CD1c-positive myeloid dendritic cell (primary cell): Measurements from ENCODE around the gene GLB1L2.

Experiments
- DNase-seq: peaks from one replicate; pipeline ENCODE4 v3.0.0-alpha.2; 2016; ENCODE audit errors: extremely low spot score

Gene GLB1L2

DNA sequence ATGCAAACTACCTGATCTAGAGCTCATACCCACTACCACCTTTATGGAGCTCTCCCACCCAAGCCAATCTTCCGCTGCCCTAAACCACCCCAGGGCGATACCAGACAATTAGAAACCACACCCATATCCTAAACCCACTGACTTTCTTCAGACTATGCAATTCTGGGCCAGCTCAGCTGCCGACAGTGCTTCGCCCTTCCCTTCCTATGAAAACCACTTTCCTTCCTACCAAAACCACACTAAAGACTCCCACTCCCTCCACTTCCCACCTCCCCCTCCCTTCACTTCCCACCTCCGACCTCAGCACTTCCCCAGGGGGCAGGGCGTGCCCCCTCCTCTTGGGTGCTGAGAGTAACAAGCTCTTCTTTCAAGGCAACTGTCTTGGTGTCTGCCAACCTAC, 55.2 kb downstream of the GLB1L2 start:
- DNase-seq: no peak

DNA sequence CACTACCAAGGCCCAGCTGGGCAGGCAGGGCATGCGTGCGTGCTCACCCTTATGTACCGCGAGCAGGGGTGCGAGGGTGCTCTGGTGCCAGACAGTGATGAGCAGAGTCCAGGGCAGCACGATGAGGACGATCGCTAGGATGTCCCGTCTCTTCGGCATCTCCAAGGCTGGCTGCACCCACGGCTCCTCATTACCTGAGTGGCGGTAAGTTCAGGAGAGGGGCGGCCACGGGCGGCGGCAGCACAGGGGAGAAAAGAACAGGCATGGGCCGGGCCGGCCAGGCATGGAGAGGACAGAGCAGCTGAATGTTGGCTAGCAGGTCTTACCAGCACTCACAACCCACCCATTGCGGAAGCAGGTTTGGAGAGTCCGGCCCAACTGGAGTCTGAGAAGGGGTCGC, 55.7 kb downstream of the GLB1L2 start:
- DNase-seq: no peak

DNA sequence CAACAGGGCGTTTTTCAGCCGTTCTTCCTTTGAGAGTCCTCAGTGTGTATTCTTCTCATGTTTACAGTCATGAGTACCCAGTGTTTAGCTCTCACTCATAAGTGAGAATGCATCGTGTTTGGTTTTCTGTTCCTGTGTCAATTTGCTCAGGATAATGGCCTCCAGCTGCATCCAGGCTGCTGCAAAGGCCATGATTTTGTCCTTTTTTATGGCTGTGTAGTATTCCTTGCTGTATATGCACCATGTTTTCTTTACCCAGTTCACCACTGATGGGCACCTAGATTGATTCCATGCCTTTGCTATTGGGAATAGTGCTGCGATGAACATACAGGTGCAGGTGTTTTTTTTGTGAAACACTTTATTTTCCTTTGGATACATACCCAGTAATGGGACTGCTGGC, 56.8 kb downstream of the GLB1L2 start:
- DNase-seq: no peak

DNA sequence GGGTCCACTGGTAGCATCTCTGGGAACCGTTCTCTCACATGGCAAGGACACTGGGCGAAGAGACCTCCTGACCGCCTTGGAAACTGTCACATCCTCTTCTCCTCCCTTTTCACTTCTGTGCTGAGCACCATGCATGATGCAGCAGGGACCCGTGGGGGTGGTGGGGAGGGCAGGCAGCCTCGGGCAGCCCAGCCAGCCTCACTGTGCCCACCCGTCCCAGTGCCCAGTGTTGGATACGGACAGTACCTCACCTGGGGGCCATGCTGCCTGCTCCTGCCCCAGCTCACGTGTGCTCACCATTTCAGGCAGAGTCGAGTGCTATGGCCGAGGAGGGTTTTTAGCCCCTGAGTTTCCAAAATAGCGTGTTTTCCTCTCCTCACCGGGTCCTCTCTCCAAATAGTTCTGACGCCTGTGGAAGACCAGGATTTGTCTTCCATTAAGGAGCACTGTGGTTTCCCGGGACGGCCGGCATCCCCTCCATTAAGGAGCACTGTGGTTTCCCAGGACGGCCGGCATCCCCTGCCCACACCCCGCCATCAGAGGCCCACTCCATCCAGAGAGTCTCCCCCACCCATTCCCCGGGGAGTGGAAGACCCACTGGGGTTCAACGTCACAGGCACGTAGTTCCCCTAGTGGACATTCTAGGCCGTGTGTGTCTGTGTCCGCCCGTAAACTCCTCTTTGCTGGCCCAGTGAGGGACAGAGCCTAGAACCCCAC, 57.8 kb downstream of the GLB1L2 start:
- DNase-seq: no peak

DNA sequence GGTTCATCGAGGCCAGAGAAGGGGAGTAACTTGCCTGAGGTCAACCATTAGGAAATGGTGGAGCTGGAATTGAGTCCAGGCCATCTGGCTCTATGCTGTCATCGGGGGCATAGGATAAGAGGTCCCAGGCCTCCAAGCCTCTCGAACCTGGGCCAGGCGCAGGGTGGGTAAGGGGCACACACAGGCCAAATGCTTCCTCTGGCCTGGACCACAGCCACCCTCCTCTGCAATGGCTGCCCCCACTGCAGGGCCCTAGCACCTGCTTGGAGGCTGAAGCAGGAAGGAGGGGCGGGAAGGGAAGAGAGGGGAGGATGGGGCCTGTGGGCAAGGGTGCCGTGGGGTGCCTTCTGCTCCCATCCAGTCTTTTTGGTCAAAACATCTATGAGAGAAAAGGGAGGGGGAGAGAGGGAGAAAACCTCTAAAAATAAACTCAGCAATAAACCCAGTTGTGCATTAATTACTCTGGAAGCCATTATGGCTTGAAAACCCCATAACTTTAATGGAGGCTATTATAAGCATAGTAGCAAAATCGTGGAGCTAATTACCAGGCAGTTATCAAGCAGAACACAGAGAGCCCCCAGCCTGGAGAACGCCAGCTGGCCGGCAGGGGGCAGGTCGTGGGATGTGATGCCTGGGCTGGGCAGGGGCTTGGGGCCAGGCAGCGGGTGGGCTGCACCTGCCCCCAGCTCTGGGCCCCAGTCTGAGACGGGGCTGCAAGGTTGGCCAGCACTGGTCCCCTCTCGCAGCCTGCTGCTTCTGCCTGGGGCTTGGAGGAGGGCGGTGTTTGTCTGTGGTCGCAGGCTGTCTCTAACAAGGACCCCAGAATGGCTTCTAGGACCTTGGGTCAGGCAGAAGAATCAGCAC, 59.1 kb downstream of the GLB1L2 start:
- no peak for DNase-seq

DNA sequence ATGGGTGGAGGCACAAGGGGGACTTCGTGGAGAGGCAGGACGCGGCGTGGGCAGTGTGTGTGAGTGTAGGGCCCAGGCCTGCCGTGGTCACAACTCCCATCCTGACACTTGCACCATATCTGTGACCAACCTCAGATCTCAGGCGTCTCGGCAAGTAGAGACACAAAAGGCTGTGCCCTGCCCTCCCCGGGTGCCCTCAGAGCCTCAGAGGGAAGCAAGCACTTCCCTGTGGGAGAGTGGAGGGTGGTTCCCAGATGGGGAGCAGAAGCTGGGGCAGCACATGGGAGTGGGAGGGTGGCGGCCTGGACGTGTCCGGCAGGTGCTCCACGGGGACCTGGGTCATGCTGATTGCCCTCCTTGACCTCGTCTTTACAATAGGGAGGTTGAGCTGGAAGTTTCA, 59.9 kb downstream of the GLB1L2 start:
- DNase-seq: no peak

DNA sequence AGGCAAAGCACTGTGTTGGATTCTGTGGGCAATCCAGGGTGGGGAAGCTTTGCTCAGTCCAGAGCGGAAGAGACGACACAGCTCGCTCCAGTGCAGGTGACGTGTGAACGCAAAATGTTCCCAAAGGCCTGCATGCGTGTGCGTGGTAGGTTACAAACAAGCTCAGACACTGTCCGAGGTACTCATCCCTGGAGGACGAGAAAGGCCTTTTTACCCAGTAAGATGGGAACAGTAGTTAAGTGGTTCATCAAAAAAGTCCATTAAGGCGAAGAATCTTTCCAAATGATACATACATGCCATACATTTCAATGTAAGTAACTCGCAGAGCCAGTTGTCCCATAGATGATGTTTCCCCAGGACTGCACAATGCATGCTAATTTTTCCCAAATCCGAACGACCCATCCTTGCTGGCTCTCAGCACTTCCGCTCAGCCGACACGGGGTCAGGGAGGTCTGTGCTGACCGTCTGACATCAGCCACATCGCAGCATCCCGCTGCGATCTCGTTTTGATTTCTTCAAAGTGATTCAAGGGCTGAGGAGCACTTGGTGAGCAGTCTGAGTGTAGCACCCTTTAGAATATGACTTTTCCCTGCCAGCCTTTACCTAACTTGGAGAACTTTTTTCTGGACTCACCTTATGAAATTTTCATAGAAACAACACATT, 61.3 kb downstream of the GLB1L2 start:
- DNase-seq: no peak

DNA sequence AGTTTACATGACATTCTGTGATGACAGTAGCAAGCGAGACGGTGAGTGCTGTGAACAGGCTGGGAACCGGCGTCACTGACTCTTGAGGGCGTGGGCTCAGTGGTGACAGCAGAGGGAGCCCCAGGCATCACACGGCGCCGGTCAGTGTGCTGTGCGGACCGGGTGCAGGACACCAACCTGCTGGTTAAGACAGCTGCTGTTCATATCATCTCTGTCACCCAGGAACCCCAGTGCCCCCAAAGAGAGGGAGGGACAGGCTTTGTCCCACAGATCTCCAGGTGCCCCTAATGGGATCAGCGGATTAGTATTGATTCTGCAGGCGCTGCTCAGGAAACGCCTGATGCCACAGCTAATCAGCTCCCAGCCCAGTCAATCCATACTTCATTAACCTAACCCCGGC, 61.9 kb downstream of the GLB1L2 start:
- DNase-seq: no peak

DNA sequence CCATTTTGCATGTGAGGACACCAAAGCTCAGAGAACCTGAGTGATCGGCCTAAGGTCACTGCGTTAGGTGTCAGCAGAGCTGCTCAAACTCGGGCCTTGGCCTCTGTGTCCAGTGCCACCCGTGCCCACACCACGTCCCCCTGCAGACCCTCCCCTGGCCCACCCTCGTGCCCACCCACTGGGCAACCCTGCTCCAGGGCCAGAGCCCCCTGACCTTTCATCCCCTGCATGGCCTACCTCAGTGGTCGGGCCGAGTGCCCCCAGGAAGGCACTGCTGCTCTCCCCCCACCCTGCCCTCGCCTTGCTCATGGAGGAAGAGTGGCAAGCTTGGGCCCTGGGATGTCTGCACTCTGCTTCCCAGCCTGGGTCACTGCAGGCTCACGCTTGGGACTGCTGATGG, 62.5 kb downstream of the GLB1L2 start:
- no peak for DNase-seq

DNA sequence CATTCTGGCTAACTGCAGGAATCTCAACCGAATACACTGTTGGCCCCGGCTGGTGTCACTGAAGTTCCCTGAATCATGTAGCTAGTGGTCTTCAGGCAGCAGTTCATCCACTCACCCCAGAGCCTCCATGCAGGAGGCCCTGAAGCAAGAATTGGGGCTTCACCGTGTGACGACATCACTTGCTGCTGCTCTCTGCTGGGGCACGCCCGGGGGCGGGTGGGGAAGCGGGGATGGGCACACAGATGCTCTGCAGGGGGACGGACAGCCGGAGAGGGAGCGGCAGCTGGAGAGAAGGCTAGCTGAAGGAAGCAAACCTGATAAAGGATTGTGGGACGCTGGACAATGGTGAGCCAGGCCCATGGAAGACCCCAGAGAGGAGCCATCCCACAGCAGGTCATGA, 63.2 kb downstream of the GLB1L2 start:
- no peak for DNase-seq

DNA sequence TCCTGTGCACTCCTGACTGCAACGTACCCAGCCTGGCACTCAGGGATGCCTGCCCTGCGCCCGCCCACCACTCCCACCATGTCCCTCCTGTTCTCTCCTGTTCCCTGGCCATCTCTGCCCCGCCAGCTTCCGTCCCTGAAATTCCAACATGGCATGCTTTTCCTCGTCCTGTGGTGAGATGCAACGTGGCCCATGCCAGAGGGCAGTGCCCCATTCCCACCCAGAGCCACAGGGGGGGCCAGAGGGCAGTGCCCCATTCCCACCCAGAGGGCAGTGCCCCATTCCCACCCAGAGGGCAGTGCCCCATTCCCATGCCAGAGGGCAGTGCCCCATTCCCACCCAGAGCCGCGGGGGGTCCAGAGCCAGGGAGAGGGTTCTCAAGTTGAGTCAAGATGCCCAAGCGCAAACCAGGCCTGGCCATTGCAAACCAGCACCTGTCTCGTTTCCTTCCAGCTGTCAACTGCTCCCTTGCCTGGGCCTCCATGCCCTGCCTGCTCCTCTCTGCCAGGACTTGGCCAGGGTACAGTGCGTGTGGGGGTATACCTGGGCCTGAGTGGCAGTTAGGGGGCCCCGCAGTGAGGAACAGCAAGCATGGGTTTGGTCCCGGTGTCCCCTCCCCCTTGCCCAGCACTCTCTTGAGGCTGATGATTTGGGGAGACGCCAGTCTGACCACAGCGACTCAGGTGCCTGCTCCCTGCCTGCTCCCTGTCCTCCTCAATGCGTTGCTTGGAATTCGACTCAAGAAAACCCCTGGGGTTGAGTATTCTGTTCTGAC, 65.7 kb downstream of the GLB1L2 start:
- no peak for DNase-seq

DNA sequence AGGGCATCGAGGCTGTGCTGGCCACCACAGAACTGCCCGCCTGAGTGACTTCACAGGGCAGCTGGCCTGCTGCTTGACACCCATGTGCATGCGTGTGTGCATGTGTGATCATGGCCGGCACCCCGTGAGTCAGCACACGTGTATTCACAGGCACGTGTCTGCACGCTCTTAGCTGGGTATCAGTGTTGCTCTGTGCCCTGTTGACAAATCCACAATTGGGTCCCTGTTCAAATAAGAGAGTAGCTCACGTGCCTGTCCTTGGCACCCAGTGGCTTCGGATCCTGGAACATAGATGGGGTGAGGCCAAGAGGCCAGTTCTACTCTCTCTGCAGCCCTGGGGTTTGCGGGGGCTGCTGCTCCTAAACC, 66.3 kb downstream of the GLB1L2 start:
- no peak for DNase-seq

DNA sequence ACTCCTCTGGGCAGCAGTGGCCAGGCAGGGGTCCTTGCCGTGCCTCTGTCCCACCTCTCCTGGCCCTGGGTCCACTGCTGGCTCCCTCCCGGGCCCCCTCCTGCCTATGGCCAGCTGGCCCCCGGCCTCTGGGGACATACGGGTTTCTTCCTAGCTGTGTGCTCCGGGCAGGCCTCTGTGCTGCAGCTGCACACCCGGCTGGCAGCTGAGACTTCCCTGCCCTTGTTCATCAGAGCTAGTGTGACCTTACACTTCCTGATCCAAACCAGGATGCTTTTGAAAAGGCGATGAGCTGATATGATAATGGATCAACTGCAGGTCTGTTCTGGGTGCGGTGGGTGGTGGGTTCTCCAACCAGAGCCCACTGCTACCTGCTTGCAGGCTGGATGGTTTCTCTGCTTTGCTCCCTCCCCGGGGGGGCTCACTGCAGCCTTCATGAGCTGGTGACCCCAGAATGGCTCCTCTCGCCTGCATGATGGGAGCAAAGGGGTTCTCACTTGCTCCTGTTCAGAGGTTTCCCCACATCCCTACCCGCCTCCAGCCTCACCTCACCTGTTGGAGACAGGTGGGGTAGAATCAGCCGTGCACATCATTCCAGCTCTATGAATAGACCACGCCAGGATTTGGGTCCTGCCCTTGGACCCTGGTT, 67.0 kb downstream of the GLB1L2 start:
- no peak for DNase-seq

DNA sequence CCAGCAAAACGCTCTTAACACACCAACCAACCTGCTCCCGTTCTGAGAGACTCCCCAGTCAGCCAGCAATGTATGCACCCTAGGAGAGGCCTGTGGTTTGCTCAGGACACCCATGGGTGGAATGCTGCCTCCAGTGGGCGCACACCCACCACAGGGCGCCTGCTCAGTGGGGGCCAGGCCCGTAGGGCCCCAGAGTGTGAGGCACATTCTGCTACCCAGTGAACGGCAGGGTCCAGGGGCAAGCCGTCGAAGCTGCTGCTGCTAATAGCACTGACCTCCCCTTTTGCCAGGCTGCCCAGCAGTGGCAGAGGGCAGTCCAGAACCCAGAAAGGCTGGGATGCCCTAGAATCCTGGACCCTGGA, 67.5 kb downstream of the GLB1L2 start:
- no peak for DNase-seq

DNA sequence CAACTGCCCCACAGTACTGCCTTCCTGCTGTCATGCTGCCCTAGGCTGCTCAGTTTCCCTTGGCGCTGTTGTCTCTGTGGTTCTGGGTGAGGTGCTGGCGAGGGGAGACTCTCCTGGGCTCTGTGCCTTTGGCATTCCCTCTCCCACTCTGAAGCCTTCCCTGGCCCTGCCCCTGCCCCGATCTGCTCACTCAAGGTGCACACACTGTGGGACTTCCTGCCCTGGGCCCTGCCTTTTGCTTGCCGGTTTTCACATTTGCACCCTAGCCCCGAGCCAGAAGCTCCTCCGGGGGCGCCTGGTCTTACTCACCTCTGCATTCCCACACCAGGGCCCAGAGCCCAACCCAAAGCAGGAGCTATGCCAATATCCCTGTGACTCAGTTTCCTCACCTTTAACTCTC, 68.2 kb downstream of the GLB1L2 start:
- DNase-seq: no peak

DNA sequence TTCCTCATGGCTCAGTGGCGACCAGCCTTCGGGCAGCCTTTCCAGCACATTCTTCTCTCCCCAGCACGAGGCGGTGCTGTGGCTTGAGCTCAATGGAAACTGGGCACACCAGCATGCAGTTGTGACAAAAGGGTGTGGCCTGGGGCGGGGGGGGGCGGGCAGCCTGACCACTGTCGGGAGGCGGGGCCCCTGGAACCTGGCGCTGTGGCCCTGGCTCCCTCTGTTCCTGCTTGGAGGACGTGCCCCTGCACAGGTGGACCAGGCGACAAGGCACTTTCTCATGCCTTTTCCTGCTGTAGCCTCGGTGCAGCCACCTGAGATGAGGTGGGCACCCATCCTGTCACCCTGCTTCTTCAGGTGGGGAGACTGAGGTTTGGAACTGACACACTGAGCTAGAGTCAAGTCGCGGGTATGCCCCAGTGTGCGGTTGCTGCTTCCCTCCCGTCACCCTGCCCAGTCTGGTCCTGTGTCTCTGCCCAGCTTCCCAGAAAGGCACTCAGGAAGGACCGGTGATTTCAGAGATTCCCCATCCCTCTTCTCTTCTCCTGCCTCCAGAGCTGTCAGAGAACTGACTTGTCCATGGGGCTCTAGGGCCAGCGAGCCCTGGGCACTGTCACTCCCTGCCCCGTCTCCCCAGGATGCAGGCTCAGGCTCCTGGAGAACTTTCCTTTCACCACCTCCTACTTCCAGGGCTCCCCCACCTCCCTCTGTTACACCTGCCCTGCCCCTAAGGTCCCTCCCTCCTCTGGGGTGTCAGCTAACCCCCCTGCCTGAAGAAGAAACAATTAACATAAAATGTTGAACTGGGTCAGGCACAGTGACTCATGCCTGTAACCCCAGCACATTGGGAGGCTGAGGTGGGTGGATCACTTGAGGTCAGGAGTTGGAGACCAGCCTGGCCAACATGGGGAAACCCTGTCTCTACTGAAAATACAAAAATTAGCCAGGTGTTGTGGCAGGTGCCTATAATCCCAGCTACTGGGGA, 70.3 kb downstream of the GLB1L2 start:
- no peak for DNase-seq

DNA sequence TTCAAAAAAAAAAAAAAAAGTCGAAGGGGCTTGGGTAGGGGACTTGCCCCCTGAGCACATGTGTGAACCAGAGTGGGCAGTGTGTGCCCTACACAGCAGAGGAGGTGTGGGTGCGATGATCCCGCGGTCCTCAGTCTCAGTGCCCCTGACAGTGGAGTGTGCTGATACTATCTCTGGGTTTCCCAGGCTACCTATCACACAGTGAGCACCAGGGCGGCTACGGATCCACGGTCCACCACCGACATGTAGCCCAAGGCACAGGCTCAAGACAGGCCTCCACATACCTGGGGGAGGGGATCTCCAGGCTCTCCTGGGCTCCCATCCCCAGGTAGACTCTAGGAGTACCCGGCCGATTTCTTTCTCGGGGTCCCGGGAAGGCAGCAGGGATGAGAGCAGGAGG, 71.1 kb downstream of the GLB1L2 start:
- no peak for DNase-seq

DNA sequence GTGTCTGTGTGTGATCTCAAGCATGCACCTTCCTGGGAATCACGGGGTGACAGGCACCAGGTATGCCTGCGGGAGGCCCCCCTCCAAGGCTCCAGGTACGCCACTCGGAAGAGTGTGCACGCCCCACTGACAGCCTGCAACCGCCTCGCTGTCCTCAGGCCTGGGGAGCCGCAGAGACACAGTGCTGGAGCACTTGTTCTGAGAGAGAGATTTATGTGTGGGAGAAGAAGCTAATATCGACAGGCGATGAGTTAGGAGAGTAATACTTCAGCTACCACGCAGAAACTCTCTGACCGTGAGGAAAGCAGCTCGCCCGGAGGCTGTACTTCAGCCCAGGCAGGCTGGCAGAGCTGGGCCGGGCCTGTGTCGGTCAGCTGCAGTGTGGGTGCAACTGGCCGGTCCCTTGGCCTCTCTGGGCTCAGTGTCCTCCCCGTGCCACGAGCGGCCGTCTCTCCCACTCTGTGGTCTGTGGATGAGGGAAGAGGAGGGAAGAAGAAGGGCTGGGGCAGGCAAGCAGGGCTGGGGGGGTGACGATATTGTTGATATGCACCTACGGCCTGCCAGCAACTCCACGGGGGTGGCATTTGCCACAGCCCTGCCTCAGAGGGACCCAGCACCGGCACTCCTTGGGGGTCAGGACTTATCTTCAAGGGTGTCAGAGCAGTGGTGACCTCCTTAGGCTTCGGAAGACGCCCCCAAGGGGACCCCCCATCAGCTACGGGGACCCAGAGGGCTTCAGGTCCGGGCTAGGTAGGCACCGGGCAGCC, 73.0 kb downstream of the GLB1L2 start:
- DNase-seq: no peak

DNA sequence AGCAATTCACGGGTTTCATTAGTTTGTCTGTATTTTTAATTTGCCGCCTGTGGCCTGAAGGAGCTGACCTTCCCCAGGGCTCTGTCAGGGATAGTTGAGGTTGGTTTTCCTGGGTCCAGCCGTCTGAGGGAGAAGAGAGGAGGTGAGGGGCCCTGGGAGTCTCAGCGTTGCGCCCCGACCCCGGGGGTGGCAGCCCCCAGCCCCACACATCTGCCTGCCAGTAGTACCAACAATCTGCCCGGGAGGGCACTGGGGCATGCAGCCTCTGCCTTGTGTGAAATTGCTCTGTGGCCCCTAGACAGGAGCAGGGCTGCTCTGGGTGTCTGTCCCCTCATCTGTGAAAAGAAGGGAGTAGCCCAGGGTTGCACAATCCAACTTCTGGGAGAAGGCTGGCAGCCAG, 73.6 kb downstream of the GLB1L2 start:
- no peak for DNase-seq

DNA sequence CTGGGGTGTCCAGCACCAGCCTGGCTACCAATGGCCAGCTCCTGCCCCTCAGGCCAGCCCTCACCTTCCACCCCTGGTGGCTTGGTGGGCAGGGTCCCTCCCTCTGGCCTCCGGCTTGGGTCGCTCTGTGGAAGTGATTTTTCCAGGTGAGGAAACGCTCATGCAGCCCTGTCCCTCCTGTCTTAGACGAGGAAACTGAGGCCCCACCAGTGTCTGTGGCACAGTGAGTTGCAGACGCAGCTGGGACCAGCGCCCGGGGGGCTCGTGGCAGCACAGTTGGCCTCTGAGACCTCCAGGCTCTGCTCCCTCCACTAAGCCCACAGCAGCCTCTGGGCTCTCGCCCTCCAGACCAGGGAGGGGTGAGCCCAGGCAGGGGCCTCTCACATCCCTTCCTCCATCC, 74.1 kb downstream of the GLB1L2 start:
- no peak for DNase-seq
